ENCODE data around the gene MYDGF. TPM values are rescaled to one million over a fixed set of nuclear protein-coding genes. Genes with fewer than 3 reads are reported as not detected.
A peak's percentile ranks its signal among the peaks of the same experiment; 100 is the strongest.

Gene MYDGF
- total and polyA plus RNA-seq, 9 of the 15 experiments (the other 6 are each of a cell fraction or from before 2014, with no cell fraction given): 4.2 to 141 (median 82.1) TPM

- TF ChIP-seq ZNF263 (CRISPR knock-in tag; IDR thresholded peaks at IDR 0.05; ENCODE audit: borderline replicate concordance) (no peak), PML (IDR thresholded peaks at IDR 0.05; ENCODE audit: low read length) (no peak), NONO (IDR thresholded peaks at IDR 0.05; ENCODE audit: low read depth in 2 of 2, low read length in 1 of 2) (peak in 1 of 2 experiments; percentile 58; a peak in 1 of 4 replicates), NRF1 (conservative IDR thresholded peaks at IDR 0.05 in 1 of 2, IDR thresholded peaks at IDR 0.05 in 1 of 2) (no peak), BDP1 (IDR thresholded peaks at IDR 0.05; ENCODE audit: insufficient read depth, insufficient read length) (no peak), ZMIZ1 (IDR thresholded peaks at IDR 0.05; ENCODE audit: low read depth in 2 of 2, low read length in 2 of 2) (no peak), MYNN (IDR thresholded peaks at IDR 0.05) (no peak), MYNN (CRISPR knock-in tag; IDR thresholded peaks at IDR 0.05) (no peak), PCBP1 (IDR thresholded peaks at IDR 0.05; ENCODE audit: low read depth, low read length, poor library complexity, severe bottlenecking) (no peak), RBFOX2 (IDR thresholded peaks at IDR 0.05; ENCODE audit: low read depth, low read length) (peak; percentile 39; the same call in 1 of the 2 replicates), E2F3 (CRISPR knock-in tag; IDR thresholded peaks at IDR 0.05) (no peak), RERE (CRISPR knock-in tag; IDR thresholded peaks at IDR 0.05; ENCODE audit: borderline replicate concordance) (no peak), TEAD4 (IDR thresholded peaks at IDR 0.05; ENCODE audit: low read length) (no peak), TEAD4 (CRISPR knock-in tag; IDR thresholded peaks at IDR 0.05; ENCODE audit: borderline replicate concordance) (0 out of 2 replicates have a peak, but pooled peaks have one; percentile 11), E4F1 (CRISPR knock-in tag; IDR thresholded peaks at IDR 0.05; ENCODE audit: borderline replicate concordance) (no peak)
Measured at GRCh38 chr19:4639531-4640246, 30.5 kb downstream of the MYDGF start (continued).

Measured in K562 (cell line).